CD14-positive monocyte (primary cell): ENCODE data around the gene SWT1. TPM values are rescaled to one million over a fixed set of nuclear protein-coding genes. Genes with fewer than 3 reads are reported as not detected.

Experiments
- DNase-seq, 3 donors: peaks; one replicate each; pipeline ENCODE4 v3.0.0-alpha.2; 2011 to 2022
- H2AFZ ChIP-seq: 2 replicates; pipeline ENCODE4 v1.6.0; 2012; ENCODE audit warnings: mild to moderate bottlenecking, low read depth, low read length, inconsistent platforms; ENCODE audit not compliant: insufficient read depth, poor library complexity, severe bottlenecking
- H3K27ac ChIP-seq, 2 donors: 1 replicate in 1 of 2; 2 replicates in 1 of 2; pipeline ENCODE4 v1.5.1; 2012 to 2013; ENCODE audit warnings: low read length in 2 of 2, control low read depth in 1 of 2, inconsistent platforms in 1 of 2, low read depth in 1 of 2, mild to moderate bottlenecking in 1 of 2
- H3K27me3 ChIP-seq, 2 donors: one replicate each; pipeline versions ENCODE4 v1.6.0 to v1.6.1; 2011 to 2013; ENCODE audit warnings: low read length in 2 of 2; ENCODE audit not compliant: control insufficient read depth in 2 of 2, insufficient read depth in 2 of 2
- H3K36me3 ChIP-seq, 2 donors: replicated peaks in 1 of 2; 1 replicate in 1 of 2; 2 replicates in 1 of 2; pipeline versions ENCODE4 v1.5.1 to v1.6.1; 2012 to 2013; ENCODE audit warnings: low read length in 2 of 2, control low read depth in 1 of 2, inconsistent platforms in 1 of 2, mild to moderate bottlenecking in 1 of 2; ENCODE audit not compliant: insufficient read depth in 2 of 2, control insufficient read depth in 1 of 2
- H3K4me1 ChIP-seq, 2 donors: 1 replicate in 1 of 2; 2 replicates in 1 of 2; pipeline versions ENCODE4 v1.5.1 to v1.6.1; 2012 to 2013; ENCODE audit warnings: low read length in 2 of 2, control low read depth in 1 of 2, inconsistent platforms in 1 of 2, mild to moderate bottlenecking in 1 of 2, moderate library complexity in 1 of 2; ENCODE audit not compliant: insufficient read depth in 2 of 2, control insufficient read depth in 1 of 2
- H3K4me2 ChIP-seq: replicated peaks from 2 replicates; pipeline ENCODE3; 2012; ENCODE audit warnings: low read length, moderate library complexity, mild to moderate bottlenecking; ENCODE audit not compliant: poor library complexity, severe bottlenecking; ENCODE audit errors: extremely low read depth
- H3K4me3 ChIP-seq, 3 experiments: fragments of 200-600 bp in 1 of 3; sonication (generic) in 1 of 3; replicated peaks in 1 of 3; 1 replicate in 2 of 3; 2 replicates in 1 of 3; pipeline ENCODE4 v1.5.1; 2011 to 2013; ENCODE audit warnings: low read length in 3 of 3, mild to moderate bottlenecking in 3 of 3, control low read depth in 2 of 3, low read depth in 2 of 3, inconsistent platforms in 1 of 3, moderate library complexity in 1 of 3
- H3K79me2 ChIP-seq: 2 replicates; pipeline ENCODE4 v1.6.0; 2012; ENCODE audit warnings: mild to moderate bottlenecking, control low read depth, inconsistent platforms, low read length, moderate library complexity; ENCODE audit not compliant: insufficient read depth
- H3K9ac ChIP-seq: 2 replicates; pipeline ENCODE4 v1.6.0; 2017; ENCODE audit warnings: low read length, mild to moderate bottlenecking; ENCODE audit not compliant: insufficient read depth, poor library complexity, severe bottlenecking
- H3K9me3 ChIP-seq, 2 donors: replicated peaks in 1 of 2; 1 replicate in 1 of 2; 2 replicates in 1 of 2; pipeline versions ENCODE4 v1.5.1 to v1.6.1; 2012 to 2013; ENCODE audit warnings: low read length in 2 of 2, control low read depth in 1 of 2; ENCODE audit not compliant: control insufficient read depth in 1 of 2, insufficient read depth in 1 of 2
- H4K20me1 ChIP-seq: 2 replicates; pipeline ENCODE4 v1.6.0; 2012; ENCODE audit warnings: mild to moderate bottlenecking, low read length, control low read depth, moderate library complexity; ENCODE audit not compliant: insufficient read depth
- H3K27ac Mint-ChIP-seq, 7 donors: one replicate each; pipeline ENCODE4 v1.8.0; 2020; ENCODE audit warnings: mild to moderate bottlenecking in 7 of 7, mixed read lengths in 7 of 7, moderate library complexity in 6 of 7, inconsistent platforms in 2 of 7
- H3K27me3 Mint-ChIP-seq, 3 donors: one replicate each; pipeline ENCODE4 v1.8.0; 2021 to 2022; ENCODE audit warnings: low read depth in 3 of 3, mild to moderate bottlenecking in 3 of 3, mixed read lengths in 3 of 3, moderate library complexity in 3 of 3, inconsistent platforms in 1 of 3
- H3K36me3 Mint-ChIP-seq, 2 donors: one replicate each; pipeline ENCODE4 v1.8.0; 2020; ENCODE audit warnings: mixed read lengths in 2 of 2, inconsistent platforms in 1 of 2, mild to moderate bottlenecking in 1 of 2
- H3K4me1 Mint-ChIP-seq: one replicate; pipeline ENCODE4 v1.8.0; 2020; ENCODE audit warnings: mild to moderate bottlenecking, mixed read lengths
- H3K4me3 Mint-ChIP-seq, 2 donors: one replicate each; pipeline ENCODE4 v1.8.0; 2020; ENCODE audit warnings: mild to moderate bottlenecking in 2 of 2, mixed read lengths in 2 of 2, moderate library complexity in 1 of 2
- H3K9me3 Mint-ChIP-seq, 7 donors: one replicate each; pipeline ENCODE4 v1.8.0; 2020 to 2022; ENCODE audit warnings: mixed read lengths in 7 of 7, mild to moderate bottlenecking in 6 of 7, moderate library complexity in 6 of 7, inconsistent platforms in 2 of 7
- CTCF ChIP-seq: fragments of 200-600 bp; IDR thresholded peaks from one replicate; pipeline ENCODE4 v1.8.0; 2022; ENCODE audit warnings: antibody characterized with exemption, mild to moderate bottlenecking
- WGBS: methylation state at CpG from one replicate; pipeline ENCODE4 v1.1.5; 2013; ENCODE audit warnings: missing lambda C conversion rate; ENCODE audit not compliant: insufficient coverage; 5-methylcytosine and 5-hydroxymethylcytosine counted together
- intact Hi-C, 2 donors: fragments of 100-400 bp; cut with micrococcal nuclease; formaldehyde crosslinking; loops; one replicate each; pipeline versions ENCODE4 v1.15.0 to v1.15.1; 2023
- polyA plus RNA-seq, 3 donors: library from polyadenylated mRNA; depleted of rRNA in 1 of 3; unstranded in 2 of 3; stranded (reverse) in 1 of 3; fragments of 300-500 nt in 2 of 3; fragments of >200 nt in 1 of 3; fragmentation: Illumina TruSeq in 2 of 3; gene quantifications; 1 replicate in 2 of 3; 2 replicates in 1 of 3; pipeline ENCODE4 v1.2.3, GENCODE V29; 2012 to 2021

SWT1 gene
- polyA plus RNA-seq, 3 donors, result 0.89 to 2.8 (median 1.7) TPM

- no peaks in the 10 kb centered on the region for H3K36me3 ChIP-seq
- H3K9me3 ChIP-seq, result peaks cover 0 to 13% of the 10 kb centered on the region in 2 donors
- H4K20me1 ChIP-seq, result no peaks in the 10 kb centered on the region
- H3K79me2 ChIP-seq, result no peaks in the 10 kb centered on the region
- no peak overlapping the region for H2AFZ ChIP-seq
- no peaks in the 10 kb centered on the region for H3K27me3 ChIP-seq
- Mint-ChIP-seq H3K4me1 (peaks cover 16% of the 10 kb centered on the region), H3K27me3 (peaks cover 0 to 3% (median 0%) of the 10 kb centered on the region in 3 donors), H3K9me3 (peaks cover 7 to 19% (median 11%) of the 10 kb centered on the region in 7 donors), H3K4me3 (no peak overlapping the region), H3K36me3 (peaks cover 8 to 9% of the 10 kb centered on the region in 2 donors), H3K27ac (no peak overlapping the region)
- H3K4me2 ChIP-seq, result no peak overlapping the region
- TF ChIP-seq CTCF, result no peak
- no peak overlapping the region for H3K4me3 ChIP-seq
- 0% methylated on average over 1 of the region's 4 CpGs for WGBS
- DNase-seq, result no peak
- H3K4me1 ChIP-seq, result peaks cover 0 to 7% of the 10 kb centered on the region in 2 donors
- intact Hi-C loops, result no loop called here
- H3K27ac ChIP-seq, result no peak overlapping the region
- no peak overlapping the region for H3K9ac ChIP-seq
Measured at GRCh38 chr1:185325413-185325812, 168.4 kb downstream of the SWT1 start.

- Histone ChIP-seq H3K79me2 (no peaks in the 10 kb centered on the region), H4K20me1 (no peaks in the 10 kb centered on the region), H3K36me3 (no peaks in the 10 kb centered on the region), H3K9ac (no peak overlapping the region), H3K9me3 (peaks cover 0 to 6% of the 10 kb centered on the region in 2 donors), H3K4me1 (peaks cover 0 to 7% of the 10 kb centered on the region in 2 donors), H3K27ac (no peak overlapping the region), H3K4me3 (no peak overlapping the region), H3K4me2 (no peak overlapping the region), H2AFZ (no peak overlapping the region), H3K27me3 (no peaks in the 10 kb centered on the region)
- intact Hi-C loops, result no loop called here
- no peak for TF ChIP-seq CTCF
- peaks cover 0 to 3% (median 0%) of the 10 kb centered on the region in 3 donors for H3K27me3 Mint-ChIP-seq
- peak; percentile 19 to 70 (median 59) for DNase-seq
- peak overlapping the region in 4 of 7 donors; percentile 2 to 89 (median 46) for H3K27ac Mint-ChIP-seq
- H3K36me3 Mint-ChIP-seq, result peaks cover 7 to 8% of the 10 kb centered on the region in 2 donors
- no CpG with 5 or more reads among the region's 4 CpGs for WGBS
- no peak overlapping the region for H3K4me3 Mint-ChIP-seq
- H3K9me3 Mint-ChIP-seq, result peaks cover 0 to 15% (median 7%) of the 10 kb centered on the region in 7 donors
- peaks cover 16% of the 10 kb centered on the region for H3K4me1 Mint-ChIP-seq
Measured at GRCh38 chr1:185328255-185328654, 171.3 kb downstream of the SWT1 start.
